GM18520 (cell line): ENCODE data around the gene MAN2A1.

Source experiments
- ATAC-seq: cut with Tn5 transposase; IDR thresholded peaks from one replicate; pipeline ENCODE4 v1.9.1; 2021; ENCODE audit not compliant: unreplicated experiment

MAN2A1 gene

DNA sequence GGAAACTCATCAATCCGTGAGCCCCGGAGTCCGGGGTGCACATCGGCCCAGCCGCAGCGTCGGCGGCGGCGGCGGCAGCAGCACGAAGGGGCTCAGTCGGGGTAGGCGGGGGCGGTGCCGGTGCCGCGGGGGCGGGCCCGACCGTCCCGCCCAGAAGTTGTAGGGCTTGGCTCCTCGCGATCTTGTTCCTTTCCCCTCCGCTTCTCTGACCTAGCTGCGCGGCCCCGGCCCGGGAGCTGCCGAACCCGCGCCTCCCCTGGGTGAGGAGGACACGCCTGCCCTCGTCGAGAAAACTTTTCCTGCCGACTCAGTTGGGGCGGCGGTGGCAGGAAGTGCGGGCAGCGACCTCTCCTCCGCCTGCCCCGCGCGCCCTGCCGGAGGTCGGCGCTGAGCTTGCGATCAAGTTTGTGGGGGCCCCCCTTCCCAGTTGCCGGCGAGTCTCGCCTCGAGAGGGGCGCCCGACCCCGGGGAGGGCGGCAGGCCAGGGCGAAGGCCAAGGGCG is at the start of gene MAN2A1:
Gene MAN2A1 (plus strand): TSS at position 188 of the 502 bp plus-strand sequence. CDS start 491 bp downstream, outside the sequence.
- ATAC-seq, result peak; percentile 35

DNA sequence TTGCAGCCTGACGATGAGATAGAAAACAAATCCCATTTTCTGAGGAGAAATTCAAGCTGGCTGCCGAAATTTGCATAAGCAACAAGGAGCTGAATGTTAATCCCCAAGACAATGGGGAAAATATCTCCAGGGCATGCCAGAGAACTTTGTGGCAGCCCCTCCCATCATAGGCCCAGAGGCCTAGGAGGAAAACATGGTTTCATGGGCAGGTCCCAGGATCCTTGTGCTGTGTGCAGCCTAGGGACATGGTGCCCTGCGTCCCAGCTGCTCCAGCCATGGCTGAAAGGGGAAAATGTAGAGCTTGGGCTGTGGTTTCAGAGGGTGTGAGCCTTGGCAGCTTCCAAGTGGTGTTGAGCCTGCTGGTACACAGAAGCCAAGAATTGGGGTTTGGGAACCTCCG is 48.8 kb upstream of the MAN2A1 start:
- no peak for ATAC-seq

- ATAC-seq, result no peak
Measured at GRCh38 chr5:109643791-109644350, 45.9 kb upstream of the MAN2A1 start.

DNA sequence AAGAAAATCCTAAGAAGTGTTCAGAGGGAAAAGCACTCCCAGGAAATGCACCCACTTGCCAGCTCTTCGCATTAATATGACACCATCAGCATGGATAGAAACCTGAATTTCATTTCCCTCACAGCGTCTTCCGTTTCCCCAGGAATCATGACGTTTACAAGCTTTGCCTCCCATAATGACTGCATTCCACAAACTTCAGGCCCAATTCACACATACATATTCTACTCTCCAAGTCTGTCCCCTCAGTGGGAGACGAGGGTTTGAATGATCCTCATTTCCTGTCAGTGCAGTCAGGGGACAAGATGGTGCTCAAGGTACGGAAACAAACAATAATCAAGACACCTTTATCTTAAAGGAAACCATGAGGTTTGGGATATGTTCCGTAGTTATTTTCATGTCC is 44.9 kb upstream of the MAN2A1 start:
- ATAC-seq, result no peak

GRCh38 chr5:109645707-109646192 is 44.0 kb upstream of the MAN2A1 start:
- no peak for ATAC-seq

DNA sequence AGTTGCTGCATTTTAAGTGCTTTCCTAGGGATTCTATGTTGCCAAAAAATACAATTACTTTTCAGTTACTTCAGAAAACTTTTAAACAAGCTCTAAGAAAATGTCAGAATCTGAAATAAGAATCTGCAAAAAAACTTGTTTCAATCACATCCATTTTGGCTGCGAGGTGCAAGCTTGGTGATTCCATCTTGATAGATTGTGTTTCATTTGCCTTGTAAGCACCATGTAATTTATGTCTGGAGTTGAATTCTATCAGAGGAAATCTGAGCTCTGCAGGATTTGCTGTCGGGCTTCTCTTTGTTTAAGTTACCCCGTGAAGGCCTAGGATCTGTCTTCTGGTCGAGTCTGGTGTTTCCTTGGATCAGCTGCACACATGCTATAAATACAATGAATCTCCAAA is 40.4 kb upstream of the MAN2A1 start:
- no peak for ATAC-seq

GRCh38 chr5:109650493-109650892 is 39.2 kb upstream of the MAN2A1 start:
- ATAC-seq, result no peak

DNA sequence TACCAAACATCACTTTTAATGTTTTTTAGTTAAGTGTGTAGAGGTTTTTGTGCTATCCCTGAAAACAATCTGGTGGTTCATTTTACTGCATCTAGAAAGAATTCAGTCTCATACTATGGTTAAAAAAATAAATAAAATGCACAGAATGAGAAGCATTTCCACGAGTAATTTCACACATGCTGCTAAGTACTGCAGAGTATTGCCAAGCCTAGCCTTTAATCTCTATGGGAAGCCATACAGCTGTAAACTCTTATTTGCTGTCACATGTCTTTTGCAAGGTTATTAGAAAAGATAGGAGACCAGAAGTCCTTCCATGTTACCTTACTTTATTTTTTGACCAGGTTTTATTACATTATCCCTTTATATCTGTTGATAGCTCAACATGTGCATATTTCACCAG is 37.6 kb upstream of the MAN2A1 start:
- no peak for ATAC-seq

- ATAC-seq, result no peak
Measured at GRCh38 chr5:109653042-109653441, 36.7 kb upstream of the MAN2A1 start.

DNA sequence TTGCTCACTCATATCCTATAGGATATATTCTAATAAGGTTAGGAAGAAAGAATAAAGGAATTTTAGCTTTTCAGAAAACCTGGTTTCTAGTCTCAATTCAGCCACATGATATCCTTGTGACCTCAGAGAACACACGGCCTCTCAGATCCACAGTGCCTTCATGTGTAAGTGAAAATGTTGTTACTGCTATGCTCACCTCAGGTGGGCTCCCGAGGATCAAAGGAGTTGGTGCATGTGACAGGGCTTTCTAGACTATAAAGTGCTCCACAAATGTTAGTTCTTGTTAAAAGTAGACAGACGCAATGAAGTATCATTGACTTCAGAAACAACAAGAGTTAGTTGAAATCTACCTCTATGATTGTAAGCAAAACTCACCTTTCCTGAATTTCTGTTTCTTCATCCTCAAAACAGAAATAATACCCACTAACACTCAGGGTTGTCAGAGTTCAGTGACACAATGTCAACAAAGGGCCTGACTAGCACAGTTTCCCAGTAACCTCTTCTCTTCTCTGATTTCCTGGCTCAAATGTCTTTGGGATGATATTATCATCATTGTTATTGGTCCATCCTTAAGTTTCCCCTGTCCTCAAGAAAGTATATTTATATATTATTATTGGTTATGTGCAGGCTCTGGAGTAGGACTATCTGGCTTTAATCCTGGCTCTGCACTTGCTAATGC is 36.0 kb upstream of the MAN2A1 start:
- ATAC-seq, result no peak

- no peak for ATAC-seq
Measured at GRCh38 chr5:109654455-109654854, 35.3 kb upstream of the MAN2A1 start.

DNA sequence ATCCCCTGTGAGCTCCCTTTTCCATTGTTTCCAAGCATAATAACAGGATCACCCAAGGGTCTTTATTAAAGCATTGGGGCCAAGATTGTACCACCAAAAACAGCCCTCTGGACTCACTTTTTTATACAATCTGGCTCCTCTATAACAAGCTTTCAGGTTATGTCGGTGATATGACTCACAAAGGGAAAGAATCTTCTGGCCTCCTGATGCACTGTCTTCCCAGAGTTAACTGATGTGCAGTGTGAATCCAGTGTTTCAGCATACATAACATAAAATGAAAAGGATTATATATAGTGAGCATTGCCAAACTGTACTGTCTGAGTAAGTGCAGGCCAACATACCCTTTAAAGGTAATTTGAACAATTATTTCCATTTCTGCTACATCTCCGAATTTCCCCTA is 33.9 kb upstream of the MAN2A1 start:
- ATAC-seq, result no peak

- no peak for ATAC-seq
Measured at GRCh38 chr5:109656829-109657228, 32.9 kb upstream of the MAN2A1 start.

GRCh38 chr5:109659901-109660300 is 29.8 kb upstream of the MAN2A1 start:
- no peak for ATAC-seq

DNA sequence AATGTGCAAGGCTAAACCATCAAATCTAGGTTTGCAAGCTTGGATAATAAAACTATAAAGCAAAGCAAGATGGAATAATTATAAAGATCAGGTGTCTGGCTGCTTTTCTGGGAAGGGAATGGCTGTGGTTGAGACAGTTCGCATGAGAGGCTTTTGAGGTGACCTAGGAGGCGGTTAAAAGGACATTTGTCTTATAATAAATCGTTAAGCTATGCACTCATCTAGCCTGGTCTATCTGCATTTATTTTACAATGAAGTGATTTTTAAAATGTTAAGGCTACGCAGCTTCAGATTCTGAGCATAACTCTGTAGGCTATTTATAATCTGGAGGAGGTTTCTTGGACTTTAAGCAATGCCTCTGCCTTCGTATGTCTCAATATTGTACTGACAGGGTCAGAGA is 29.4 kb upstream of the MAN2A1 start:
- ATAC-seq, result no peak

- ATAC-seq, result no peak
Measured at GRCh38 chr5:109668237-109668636, 21.5 kb upstream of the MAN2A1 start.

- no peak for ATAC-seq
Measured at GRCh38 chr5:109668668-109669422, 20.9 kb upstream of the MAN2A1 start.

GRCh38 chr5:109669991-109670706 is 19.6 kb upstream of the MAN2A1 start:
- ATAC-seq, result no peak

DNA sequence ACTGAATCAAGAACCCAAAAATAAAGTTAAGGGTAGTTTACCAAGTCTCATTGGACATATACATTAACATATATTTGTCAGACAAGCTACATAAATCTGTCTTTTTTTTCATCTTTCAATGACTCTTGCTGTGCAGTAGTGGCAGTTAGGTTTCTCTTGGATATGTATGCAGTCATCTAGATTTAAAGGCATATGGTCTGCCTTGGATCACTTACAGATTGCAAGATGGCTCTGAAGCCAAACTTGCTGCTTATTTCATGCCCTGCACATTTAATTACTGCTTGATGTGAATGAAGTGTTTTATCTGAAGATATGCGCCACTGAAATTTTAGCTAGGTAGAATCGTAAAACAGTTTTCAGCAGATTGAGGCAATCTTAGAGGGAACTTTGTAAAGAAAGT is 18.6 kb upstream of the MAN2A1 start:
- ATAC-seq, result no peak

DNA sequence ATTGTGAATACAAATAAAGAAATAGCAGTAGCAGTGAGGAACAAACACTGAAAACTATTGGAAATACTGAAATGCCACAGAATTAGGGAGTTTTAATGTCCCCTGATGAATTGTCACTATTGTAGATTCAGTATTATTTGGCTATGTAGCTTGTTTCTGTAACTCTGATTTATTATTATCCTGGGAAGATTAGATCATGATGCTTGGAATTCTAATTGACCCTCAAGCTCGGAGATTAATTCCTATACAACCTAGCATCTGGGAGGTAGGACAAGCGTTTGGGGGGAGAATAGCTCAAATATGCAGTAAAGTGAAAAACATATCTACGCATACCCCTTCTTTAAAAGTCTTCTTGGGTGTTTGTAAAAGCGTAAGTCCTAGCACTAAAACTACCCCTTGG is 15.1 kb upstream of the MAN2A1 start:
- ATAC-seq, result no peak

DNA sequence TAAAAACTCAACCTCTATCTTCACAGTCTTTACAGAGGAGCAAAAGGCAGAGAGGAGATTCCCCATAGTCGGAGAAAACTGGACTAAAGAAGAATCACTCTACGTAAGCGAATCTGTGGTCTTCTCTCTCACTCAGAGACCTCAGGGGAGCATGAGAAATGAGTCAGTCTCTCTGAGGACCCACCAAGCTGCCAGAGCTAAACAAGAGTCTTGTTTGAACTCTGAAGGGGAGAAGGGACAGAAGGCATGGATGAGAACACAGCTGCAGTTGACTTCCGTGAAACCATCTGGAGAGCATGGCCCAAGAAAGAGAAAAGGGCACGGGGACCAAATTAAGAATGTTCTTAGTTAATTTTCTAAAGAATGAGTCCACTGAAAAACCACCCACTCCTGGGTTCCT is 12.8 kb upstream of the MAN2A1 start:
- no peak for ATAC-seq
